HEK293 (cell line): ENCODE results near the gene DCST2.
A peak's percentile ranks its signal among the peaks of the same experiment; 100 is the strongest.

ENCODE experiments used
- CTCF ChIA-PET: fragments of 350-600 bp; formaldehyde crosslinking; extraction: SDS; loops from one replicate; lab custom pipeline; 2021; ENCODE audit warnings: antibody characterized with exemption; lab: Yijun Ruan, JAX
- POLR2A ChIA-PET: fragments of 300-600 bp; formaldehyde crosslinking; extraction: SDS; loops from one replicate; lab custom pipeline; 2020; ENCODE audit warnings: antibody characterized with exemption, inconsistent platforms; lab: Yijun Ruan, JAX
- H3K27ac ChIP-seq: fragments of 200-500 bp; sonication (Bioruptor generic); 2 replicates; pipeline ENCODE4 v1.5.1; 2014; ENCODE audit warnings: low read depth, low read length, control low read depth, inconsistent platforms; ENCODE audit errors: extremely low read depth
- H3K36me3 ChIP-seq, 2 experiments: fragments of 200-500 bp in 1 of 2; sonication (Bioruptor generic) in 1 of 2; 1 replicate in 1 of 2; 2 replicates in 1 of 2; pipeline ENCODE4 v1.5.1; 2014 to 2017; ENCODE audit warnings: inconsistent platforms in 2 of 2, low read length in 2 of 2; ENCODE audit not compliant: control insufficient read depth in 2 of 2, insufficient read depth in 1 of 2
- H3K4me1 ChIP-seq: fragments of 200-500 bp; sonication (Bioruptor generic); 2 replicates; pipeline ENCODE4 v1.5.1; 2014; ENCODE audit warnings: mild to moderate bottlenecking, low read length, inconsistent platforms; ENCODE audit not compliant: control insufficient read depth, insufficient read depth
- H3K4me3 ChIP-seq: 2 replicates; pipeline ENCODE4 v1.5.1; 2011; ENCODE audit warnings: low read depth, mild to moderate bottlenecking, control low read depth, low read length, moderate library complexity
- H3K9me3 ChIP-seq: fragments of 200-500 bp; sonication (Bioruptor generic); 2 replicates; pipeline ENCODE4 v1.5.1; 2014; ENCODE audit warnings: low read depth, low read length, inconsistent platforms; ENCODE audit not compliant: control insufficient read depth, insufficient read depth
- BCL11A ChIP-seq: fragments of 450-650 bp; formaldehyde crosslinking; IDR thresholded peaks from 2 replicates; pipeline ENCODE4 v1.5.1; 2016; ENCODE audit warnings: low read depth, missing biosample characterization, missing genetic modification characterization
- GFI1B ChIP-seq: fragments of 450-650 bp; formaldehyde crosslinking; IDR thresholded peaks from 2 replicates; pipeline ENCODE4 v1.5.1; 2016; ENCODE audit warnings: missing biosample characterization, missing genetic modification characterization
- INSM2 ChIP-seq: fragments of 450-650 bp; formaldehyde crosslinking; IDR thresholded peaks from 2 replicates; pipeline ENCODE4 v1.5.1; 2016; ENCODE audit warnings: missing biosample characterization, missing genetic modification characterization
- SP3 ChIP-seq: fragments of 450-650 bp; formaldehyde crosslinking; IDR thresholded peaks from 2 replicates; pipeline ENCODE4 v1.5.1; 2016; ENCODE audit warnings: missing biosample characterization, missing genetic modification characterization
- YY2 ChIP-seq: fragments of 450-650 bp; formaldehyde crosslinking; IDR thresholded peaks from 2 replicates; pipeline ENCODE4 v1.5.1; 2016; ENCODE audit warnings: missing biosample characterization, missing genetic modification characterization
- ZFP69B ChIP-seq: fragments of 450-650 bp; formaldehyde crosslinking; IDR thresholded peaks from 2 replicates; pipeline ENCODE4 v1.5.1; 2016; ENCODE audit warnings: missing biosample characterization, missing genetic modification characterization
- ZNF10 ChIP-seq: fragments of 450-650 bp; formaldehyde crosslinking; IDR thresholded peaks from 2 replicates; pipeline ENCODE4 v1.5.1; 2017; ENCODE audit warnings: missing biosample characterization, missing genetic modification characterization
- ZNF146 ChIP-seq: fragments of 450-650 bp; formaldehyde crosslinking; IDR thresholded peaks from 2 replicates; pipeline ENCODE4 v1.5.1; 2016; ENCODE audit warnings: missing biosample characterization, missing genetic modification characterization
- ZNF26 ChIP-seq: fragments of 450-650 bp; formaldehyde crosslinking; IDR thresholded peaks from 2 replicates; pipeline ENCODE4 v1.5.1; 2016; ENCODE audit warnings: missing biosample characterization, missing genetic modification characterization
- ZNF274 ChIP-seq, 2 experiments: fragments of 200-500 bp in 1 of 2; fragments of 450-650 bp in 1 of 2; sonication (Bioruptor generic) in 1 of 2; formaldehyde crosslinking in 1 of 2; IDR thresholded peaks; 2 replicates each; pipeline versions ENCODE4 v1.5.1 to v1.6.1; 2014 to 2016; ENCODE audit warnings: borderline replicate concordance in 1 of 2, inconsistent platforms in 1 of 2, low read length in 1 of 2, missing biosample characterization in 1 of 2, missing genetic modification characterization in 1 of 2
- ZNF394 ChIP-seq: fragments of 450-650 bp; formaldehyde crosslinking; IDR thresholded peaks from 2 replicates; pipeline ENCODE4 v1.5.1; 2016; ENCODE audit warnings: missing biosample characterization, missing genetic modification characterization, mild to moderate bottlenecking, moderate library complexity, borderline replicate concordance
- ZNF521 ChIP-seq: fragments of 450-650 bp; formaldehyde crosslinking; IDR thresholded peaks from 2 replicates; pipeline ENCODE4 v1.5.1; 2017; ENCODE audit warnings: missing biosample characterization, mild to moderate bottlenecking, missing genetic modification characterization
- ZNF548 ChIP-seq: fragments of 450-650 bp; formaldehyde crosslinking; IDR thresholded peaks from 2 replicates; pipeline ENCODE4 v1.5.1; 2016; ENCODE audit warnings: missing biosample characterization, missing genetic modification characterization
- ZNF560 ChIP-seq: fragments of 450-650 bp; formaldehyde crosslinking; IDR thresholded peaks from 2 replicates; pipeline ENCODE4 v1.5.1; 2017; ENCODE audit warnings: missing biosample characterization, missing genetic modification characterization, borderline replicate concordance
- ZNF596 ChIP-seq: fragments of 450-650 bp; IDR thresholded peaks from 2 replicates; pipeline ENCODE4 v1.5.0; 2018; ENCODE audit warnings: missing biosample characterization, mild to moderate bottlenecking, missing genetic modification characterization, moderate library complexity
- ZNF658 ChIP-seq: fragments of 450-650 bp; formaldehyde crosslinking; IDR thresholded peaks from 2 replicates; pipeline ENCODE4; 2016; ENCODE audit warnings: missing biosample characterization, missing genetic modification characterization
- ZNF843 ChIP-seq: fragments of 450-650 bp; formaldehyde crosslinking; IDR thresholded peaks from 2 replicates; pipeline ENCODE4 v1.5.1; 2016; ENCODE audit warnings: missing biosample characterization, missing genetic modification characterization
- ZSCAN16 ChIP-seq: fragments of 450-650 bp; formaldehyde crosslinking; IDR thresholded peaks from 2 replicates; pipeline ENCODE4 v1.5.1; 2016; ENCODE audit warnings: missing biosample characterization, missing genetic modification characterization
- TF ChIP-seq, protein P1 (sequence below): fragments of 450-650 bp; formaldehyde crosslinking; IDR thresholded peaks from 2 replicates; pipeline ENCODE4 v1.5.1; 2016; ENCODE audit warnings: missing biosample characterization, missing genetic modification characterization
- TF ChIP-seq, protein P2 (sequence below): fragments of 450-650 bp; IDR thresholded peaks from 2 replicates; pipeline ENCODE4 v1.5.1; 2018; ENCODE audit warnings: missing biosample characterization, mild to moderate bottlenecking, missing genetic modification characterization

DCST2 gene

GRCh38 chr1:155000411-155000725, 33.2 kb downstream of the DCST2 start:
- H3K9me3 ChIP-seq: no peaks in the 10 kb centered on the region
- POLR2A ChIA-PET: interaction anchor here (0.8 to 1.8 kb wide), 3 partner anchors 12 to 44 kb away, joined by 3 to 8 read pairs (median 6); partner anchors contain the start of gene PBXIP1
- peak overlapping the region; percentile 83 for H3K27ac ChIP-seq
- H3K4me3 ChIP-seq: peak overlapping the region; percentile 50
- H3K36me3 ChIP-seq: no peaks in the 10 kb centered on the region
- peaks cover 13% of the 10 kb centered on the region for H3K4me1 ChIP-seq
- no peak for TF ChIP-seq ZNF521 (tag by site-specific recombination)
- TF ChIP-seq ZNF843 (tag by site-specific recombination): no peak
- TF ChIP-seq ZNF26 (tag by site-specific recombination): no peak
- TF ChIP-seq ZNF146 (tag by site-specific recombination): no peak
- no peak for TF ChIP-seq ZNF560 (tag by site-specific recombination)
- no peak for TF ChIP-seq ZFP69B (tag by site-specific recombination)
- no peak for TF ChIP-seq ZNF658
- no peak for TF ChIP-seq ZNF394 (tag by site-specific recombination)
- TF ChIP-seq INSM2 (tag by site-specific recombination): no peak
- TF ChIP-seq, protein P1, sequence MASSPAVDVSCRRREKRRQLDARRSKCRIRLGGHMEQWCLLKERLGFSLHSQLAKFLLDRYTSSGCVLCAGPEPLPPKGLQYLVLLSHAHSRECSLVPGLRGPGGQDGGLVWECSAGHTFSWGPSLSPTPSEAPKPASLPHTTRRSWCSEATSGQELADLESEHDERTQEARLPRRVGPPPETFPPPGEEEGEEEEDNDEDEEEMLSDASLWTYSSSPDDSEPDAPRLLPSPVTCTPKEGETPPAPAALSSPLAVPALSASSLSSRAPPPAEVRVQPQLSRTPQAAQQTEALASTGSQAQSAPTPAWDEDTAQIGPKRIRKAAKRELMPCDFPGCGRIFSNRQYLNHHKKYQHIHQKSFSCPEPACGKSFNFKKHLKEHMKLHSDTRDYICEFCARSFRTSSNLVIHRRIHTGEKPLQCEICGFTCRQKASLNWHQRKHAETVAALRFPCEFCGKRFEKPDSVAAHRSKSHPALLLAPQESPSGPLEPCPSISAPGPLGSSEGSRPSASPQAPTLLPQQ (tag by site-specific recombination): no peak
- no peak for TF ChIP-seq YY2 (tag by site-specific recombination)
- TF ChIP-seq ZNF548 (tag by site-specific recombination): no peak
- no peak for TF ChIP-seq ZNF596
- TF ChIP-seq ZNF10 (tag by site-specific recombination): no peak
- no peak for TF ChIP-seq SP3
- no peak for TF ChIP-seq BCL11A (tag by site-specific recombination)
- no peak for TF ChIP-seq ZNF274 (IDR thresholded peaks at IDR 0.05; ENCODE audit: low read length)
- no peak for TF ChIP-seq ZNF274 (tag by site-specific recombination; IDR thresholded peaks at IDR 0.05; ENCODE audit: borderline replicate concordance)
- TF ChIP-seq GFI1B (tag by site-specific recombination): no peak
- TF ChIP-seq, protein P2, sequence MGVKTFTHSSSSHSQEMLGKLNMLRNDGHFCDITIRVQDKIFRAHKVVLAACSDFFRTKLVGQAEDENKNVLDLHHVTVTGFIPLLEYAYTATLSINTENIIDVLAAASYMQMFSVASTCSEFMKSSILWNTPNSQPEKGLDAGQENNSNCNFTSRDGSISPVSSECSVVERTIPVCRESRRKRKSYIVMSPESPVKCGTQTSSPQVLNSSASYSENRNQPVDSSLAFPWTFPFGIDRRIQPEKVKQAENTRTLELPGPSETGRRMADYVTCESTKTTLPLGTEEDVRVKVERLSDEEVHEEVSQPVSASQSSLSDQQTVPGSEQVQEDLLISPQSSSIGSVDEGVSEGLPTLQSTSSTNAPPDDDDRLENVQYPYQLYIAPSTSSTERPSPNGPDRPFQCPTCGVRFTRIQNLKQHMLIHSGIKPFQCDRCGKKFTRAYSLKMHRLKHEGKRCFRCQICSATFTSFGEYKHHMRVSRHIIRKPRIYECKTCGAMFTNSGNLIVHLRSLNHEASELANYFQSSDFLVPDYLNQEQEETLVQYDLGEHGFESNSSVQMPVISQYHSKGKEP (tag by site-specific recombination): no peak
- TF ChIP-seq ZSCAN16 (tag by site-specific recombination): no peak
- CTCF ChIA-PET: interaction anchor here (0.7 to 8.9 kb wide), 13 partner anchors 13 to 441 kb away, joined by 3 to 55 read pairs (median 8); partner anchors contain the start of genes FLAD1, PBXIP1 and SHC1
